Breast epithelium (tissue), 4 donors: ENCODE data around the gene KIAA0825. TPM values are rescaled to one million over a fixed set of nuclear protein-coding genes. Genes with fewer than 3 reads are reported as not detected.

Experiments
- DNase-seq, 2 donors: peaks; one replicate each; pipeline ENCODE4 v3.0.0-alpha.2; 2019; ENCODE audit warnings: low spot score in 2 of 2
- H3K27ac ChIP-seq, 2 donors: fragments of 200-600 bp; sonication (generic) in 1 of 2; one replicate each; pipeline ENCODE4 v1.5.1; 2016 to 2019; ENCODE audit warnings: mild to moderate bottlenecking in 1 of 2
- H3K27me3 ChIP-seq, 2 donors: fragments of 200-600 bp; sonication (generic) in 1 of 2; one replicate each; pipeline versions ENCODE4 v1.5.1 to v1.6.0; 2017 to 2019; ENCODE audit warnings: control low read depth in 1 of 2, mild to moderate bottlenecking in 1 of 2
- H3K36me3 ChIP-seq: fragments of 200-600 bp; one replicate; pipeline ENCODE4 v1.5.1; 2019
- H3K4me1 ChIP-seq, 2 donors: fragments of 200-600 bp; sonication (generic); one replicate each; pipeline ENCODE4 v1.5.1; 2016 to 2019; ENCODE audit warnings: control low read depth in 1 of 2
- H3K4me3 ChIP-seq, 3 donors: fragments of 200-600 bp; sonication (generic); 1 replicate in 2 of 3; 2 replicates in 1 of 3; pipeline ENCODE4 v1.5.1; 2016 to 2019; ENCODE audit warnings: mild to moderate bottlenecking in 3 of 3, moderate library complexity in 2 of 3
- H3K9me3 ChIP-seq, 2 donors: fragments of 200-600 bp; sonication (generic) in 1 of 2; one replicate each; pipeline ENCODE4 v1.5.1; 2016 to 2019; ENCODE audit warnings: control low read depth in 1 of 2
- CTCF ChIP-seq, 3 donors: fragments of 450-650 bp; IDR thresholded peaks; one replicate each; pipeline ENCODE4 v1.5.1; 2016 to 2017; ENCODE audit warnings: antibody characterized with exemption in 3 of 3, mild to moderate bottlenecking in 3 of 3, moderate library complexity in 3 of 3
- POLR2A ChIP-seq: fragments of 450-650 bp; IDR thresholded peaks from one replicate; pipeline ENCODE4 v1.6.1; 2016; ENCODE audit warnings: antibody characterized with exemption, mild to moderate bottlenecking, moderate library complexity
- POLR2AphosphoS5 ChIP-seq, 3 donors: sonication (generic); formaldehyde crosslinking; IDR thresholded peaks; one replicate each; pipeline ENCODE4 v1.6.1; 2017; ENCODE audit warnings: antibody characterized with exemption in 3 of 3
- intact Hi-C: fragments of 100-400 bp; cut with DNase I; formaldehyde crosslinking; loops from one replicate; pipeline ENCODE4 v1.15.1; 2023; ENCODE audit warnings: low total_unique reads
- total RNA-seq, 3 donors: library from RNA; depleted of rRNA; stranded (reverse); fragments of >200 nt; gene quantifications; one replicate each; pipeline ENCODE4 v1.1.0, GENCODE V29; 2016

The KIAA0825 gene
- total RNA-seq, 3 donors from 2014 or later = 5.9 to 15.5 (median 7.9) TPM

DNA sequence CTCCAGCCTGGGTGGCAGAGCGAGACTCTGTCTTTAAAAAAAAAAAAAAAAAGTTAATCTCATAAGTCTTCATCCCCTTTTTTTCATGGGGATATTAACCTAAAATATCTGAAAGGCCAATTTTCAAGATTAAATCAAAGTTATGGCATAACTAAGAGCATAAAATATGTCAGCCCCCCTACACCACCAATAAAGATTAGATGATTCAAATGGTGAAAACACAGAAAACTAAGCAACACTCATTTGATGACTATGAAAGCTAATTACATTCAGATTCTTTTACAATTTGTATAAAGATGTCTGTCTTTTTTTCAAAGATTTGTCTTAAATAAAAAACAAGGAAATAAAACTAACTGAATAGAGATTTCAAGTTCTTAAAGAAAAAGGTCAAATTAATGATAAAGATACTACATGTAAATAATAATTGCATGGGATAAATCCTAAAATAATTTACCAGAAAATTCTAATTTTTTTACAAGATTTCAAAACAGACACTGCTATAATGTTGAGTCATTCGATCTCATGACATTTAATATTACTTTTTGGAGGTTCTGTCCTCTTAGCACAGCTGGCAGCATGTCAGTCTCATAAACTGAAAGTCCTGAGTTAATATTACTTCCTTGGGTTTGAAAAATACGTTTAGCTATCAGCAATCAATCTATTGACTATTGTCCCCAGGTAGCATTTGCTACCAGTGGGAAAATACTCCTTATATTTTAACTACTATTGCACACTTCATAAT lies 112.9 kb downstream of the KIAA0825 start:
- H3K27ac ChIP-seq = no peak overlapping the region
- no peaks in the 10 kb centered on the region for H3K27me3 ChIP-seq
- TF ChIP-seq CTCF (IDR thresholded peaks at IDR 0.05) (no peak), POLR2A (no peak), POLR2AphosphoS5 (IDR thresholded peaks at IDR 0.05) (no peak)
- H3K9me3 ChIP-seq = no peaks in the 10 kb centered on the region
- no peak overlapping the region for H3K4me3 ChIP-seq
- no peaks in the 10 kb centered on the region for H3K36me3 ChIP-seq
- no peak for DNase-seq
- no peaks in the 10 kb centered on the region for H3K4me1 ChIP-seq
- intact Hi-C loops = no loop called here

DNA sequence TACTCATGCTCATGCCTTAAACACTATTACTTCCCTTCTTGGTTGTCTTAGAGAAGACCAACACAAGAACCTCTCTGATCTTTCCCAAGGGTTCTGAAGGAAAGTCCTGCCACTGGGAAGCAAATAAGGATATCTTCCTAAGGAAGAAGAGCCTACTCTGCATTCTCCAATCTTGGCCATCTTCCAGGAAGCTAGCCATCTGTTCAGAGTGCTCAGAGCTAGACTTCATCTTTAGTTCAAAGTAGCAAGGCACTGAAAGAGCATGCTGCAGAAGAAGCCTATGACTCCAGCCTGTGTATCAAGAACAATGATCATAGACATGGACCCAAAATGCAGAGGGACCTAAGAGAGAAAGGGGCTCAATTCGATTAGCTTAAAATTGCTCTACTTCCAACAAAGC lies 114.7 kb downstream of the KIAA0825 start:
- Histone ChIP-seq H3K36me3 (no peaks in the 10 kb centered on the region), H3K27me3 (no peaks in the 10 kb centered on the region), H3K9me3 (no peaks in the 10 kb centered on the region), H3K27ac (no peak overlapping the region), H3K4me1 (no peaks in the 10 kb centered on the region), H3K4me3 (no peak overlapping the region)
- no peak for DNase-seq
- intact Hi-C loops = no loop called here
- no peak for TF ChIP-seq POLR2A
- no peak for TF ChIP-seq CTCF (IDR thresholded peaks at IDR 0.05)
- no peak for TF ChIP-seq POLR2AphosphoS5 (IDR thresholded peaks at IDR 0.05)

GRCh38 chr5:94501365-94501764 lies 117.0 kb downstream of the KIAA0825 start:
- Histone ChIP-seq H3K36me3 (no peaks in the 10 kb centered on the region), H3K9me3 (no peaks in the 10 kb centered on the region), H3K27ac (no peak overlapping the region), H3K4me1 (no peaks in the 10 kb centered on the region), H3K4me3 (no peak overlapping the region), H3K27me3 (no peaks in the 10 kb centered on the region)
- DNase-seq = no peak
- no peak for TF ChIP-seq CTCF (IDR thresholded peaks at IDR 0.05)
- no peak for TF ChIP-seq POLR2AphosphoS5 (IDR thresholded peaks at IDR 0.05)
- no peak for TF ChIP-seq POLR2A
- intact Hi-C loops = no loop called here

GRCh38 chr5:94499806-94500205 lies 118.6 kb downstream of the KIAA0825 start:
- H3K36me3 ChIP-seq = no peaks in the 10 kb centered on the region
- H3K4me1 ChIP-seq = no peaks in the 10 kb centered on the region
- TF ChIP-seq POLR2AphosphoS5 (IDR thresholded peaks at IDR 0.05) (no peak), POLR2A (no peak), CTCF (IDR thresholded peaks at IDR 0.05) (no peak)
- H3K27ac ChIP-seq = no peak overlapping the region
- intact Hi-C loops = no loop called here
- DNase-seq = no peak
- H3K4me3 ChIP-seq = no peak overlapping the region
- H3K9me3 ChIP-seq = no peaks in the 10 kb centered on the region
- H3K27me3 ChIP-seq = no peaks in the 10 kb centered on the region

- Histone ChIP-seq H3K27me3 (no peaks in the 10 kb centered on the region), H3K4me1 (no peaks in the 10 kb centered on the region), H3K36me3 (no peaks in the 10 kb centered on the region), H3K27ac (no peak overlapping the region), H3K9me3 (no peaks in the 10 kb centered on the region), H3K4me3 (no peak overlapping the region)
- no peak for TF ChIP-seq POLR2A
- TF ChIP-seq POLR2AphosphoS5 (IDR thresholded peaks at IDR 0.05) = no peak
- TF ChIP-seq CTCF (IDR thresholded peaks at IDR 0.05) = no peak
- DNase-seq = no peak
- intact Hi-C loops = no loop called here
Observed at GRCh38 chr5:94498199-94498598, 120.2 kb downstream of the KIAA0825 start.
